Glutamatergic neuron (in vitro differentiated cells): ENCODE data around the gene GALNT12. TPM values are rescaled to one million over a fixed set of nuclear protein-coding genes. Genes with fewer than 3 reads are reported as not detected.
A peak's percentile ranks its signal among the peaks of the same experiment; 100 is the strongest.

Experiments used
- DNase-seq: peaks from one replicate; pipeline ENCODE4 v3.0.0; 2022
- H3K27ac Mint-ChIP-seq: one replicate; pipeline ENCODE4 v1.8.0; 2020; ENCODE audit warnings: mild to moderate bottlenecking, mixed read lengths, inconsistent platforms; ENCODE audit not compliant: unreplicated experiment
- H3K27me3 Mint-ChIP-seq: one replicate; pipeline ENCODE4 v1.8.0; 2020; ENCODE audit warnings: mild to moderate bottlenecking, moderate library complexity, mixed read lengths, inconsistent platforms; ENCODE audit not compliant: unreplicated experiment
- H3K36me3 Mint-ChIP-seq: one replicate; pipeline ENCODE4 v1.8.0; 2020; ENCODE audit warnings: mild to moderate bottlenecking, mixed read lengths, inconsistent platforms; ENCODE audit not compliant: unreplicated experiment
- H3K4me1 Mint-ChIP-seq: one replicate; pipeline ENCODE4 v1.8.0; 2020; ENCODE audit warnings: mild to moderate bottlenecking, low read depth, mixed read lengths, inconsistent platforms; ENCODE audit not compliant: unreplicated experiment
- H3K4me3 Mint-ChIP-seq: one replicate; pipeline ENCODE4 v1.8.0; 2020; ENCODE audit warnings: mild to moderate bottlenecking, mixed read lengths, inconsistent platforms; ENCODE audit not compliant: unreplicated experiment
- H3K9me3 Mint-ChIP-seq: one replicate; pipeline ENCODE4 v1.8.0; 2020; ENCODE audit warnings: mild to moderate bottlenecking, moderate library complexity, mixed read lengths, inconsistent platforms; ENCODE audit not compliant: unreplicated experiment
- total RNA-seq: library from RNA; stranded (reverse); fragmentation: NEBNext Ultra II Directional; extraction: Animal tissue kit (Norgen Biotek cat#: 25700); gene quantifications from one replicate; pipeline ENCODE4 v1.2.1, GENCODE V29; 2021; ENCODE audit not compliant: unreplicated experiment
- TF ChIP-seq, protein P1 (sequence below): fragments of 200-600 bp; sonication (generic); IDR thresholded peaks from one replicate; pipeline ENCODE4 v1.5.0; 2021; ENCODE audit not compliant: partially characterized antibody, unreplicated experiment

The GALNT12 gene
- total RNA-seq, 1 donor from 2014 or later: 2.7 TPM

DNA sequence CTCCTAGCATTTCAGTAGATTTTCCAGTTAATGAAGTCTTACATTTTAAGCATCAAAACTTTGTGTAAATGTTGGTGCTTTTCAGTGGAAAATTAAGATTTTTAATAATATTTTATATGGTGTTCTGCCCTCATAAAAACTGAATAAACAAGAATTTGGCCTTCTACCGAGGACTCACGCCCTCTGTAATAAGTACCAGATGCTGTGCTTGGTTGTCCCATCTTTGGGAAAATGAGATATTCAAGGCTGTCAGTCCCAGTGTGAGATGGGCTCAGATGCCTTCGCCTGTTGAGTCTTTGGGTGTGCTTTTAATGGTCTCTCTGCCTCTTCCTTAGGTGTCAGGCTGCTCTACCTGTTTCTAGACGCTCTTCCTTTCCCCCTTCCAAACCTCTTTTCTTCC is 28.7 kb downstream of the GALNT12 start:
- Mint-ChIP-seq H3K4me1 (peaks cover 18% of the 10 kb centered on the region), H3K27ac (no peak overlapping the region), H3K4me3 (no peak overlapping the region), H3K27me3 (peaks cover 6% of the 10 kb centered on the region), H3K9me3 (peaks cover 2% of the 10 kb centered on the region), H3K36me3 (no peaks in the 10 kb centered on the region)
- TF ChIP-seq, protein P1, sequence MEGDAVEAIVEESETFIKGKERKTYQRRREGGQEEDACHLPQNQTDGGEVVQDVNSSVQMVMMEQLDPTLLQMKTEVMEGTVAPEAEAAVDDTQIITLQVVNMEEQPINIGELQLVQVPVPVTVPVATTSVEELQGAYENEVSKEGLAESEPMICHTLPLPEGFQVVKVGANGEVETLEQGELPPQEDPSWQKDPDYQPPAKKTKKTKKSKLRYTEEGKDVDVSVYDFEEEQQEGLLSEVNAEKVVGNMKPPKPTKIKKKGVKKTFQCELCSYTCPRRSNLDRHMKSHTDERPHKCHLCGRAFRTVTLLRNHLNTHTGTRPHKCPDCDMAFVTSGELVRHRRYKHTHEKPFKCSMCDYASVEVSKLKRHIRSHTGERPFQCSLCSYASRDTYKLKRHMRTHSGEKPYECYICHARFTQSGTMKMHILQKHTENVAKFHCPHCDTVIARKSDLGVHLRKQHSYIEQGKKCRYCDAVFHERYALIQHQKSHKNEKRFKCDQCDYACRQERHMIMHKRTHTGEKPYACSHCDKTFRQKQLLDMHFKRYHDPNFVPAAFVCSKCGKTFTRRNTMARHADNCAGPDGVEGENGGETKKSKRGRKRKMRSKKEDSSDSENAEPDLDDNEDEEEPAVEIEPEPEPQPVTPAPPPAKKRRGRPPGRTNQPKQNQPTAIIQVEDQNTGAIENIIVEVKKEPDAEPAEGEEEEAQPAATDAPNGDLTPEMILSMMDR: no peak
- no peak for DNase-seq

GRCh38 chr9:98837516-98837915 is 30.0 kb downstream of the GALNT12 start:
- DNase-seq: no peak
- no peak overlapping the region for H3K27ac Mint-ChIP-seq

DNA sequence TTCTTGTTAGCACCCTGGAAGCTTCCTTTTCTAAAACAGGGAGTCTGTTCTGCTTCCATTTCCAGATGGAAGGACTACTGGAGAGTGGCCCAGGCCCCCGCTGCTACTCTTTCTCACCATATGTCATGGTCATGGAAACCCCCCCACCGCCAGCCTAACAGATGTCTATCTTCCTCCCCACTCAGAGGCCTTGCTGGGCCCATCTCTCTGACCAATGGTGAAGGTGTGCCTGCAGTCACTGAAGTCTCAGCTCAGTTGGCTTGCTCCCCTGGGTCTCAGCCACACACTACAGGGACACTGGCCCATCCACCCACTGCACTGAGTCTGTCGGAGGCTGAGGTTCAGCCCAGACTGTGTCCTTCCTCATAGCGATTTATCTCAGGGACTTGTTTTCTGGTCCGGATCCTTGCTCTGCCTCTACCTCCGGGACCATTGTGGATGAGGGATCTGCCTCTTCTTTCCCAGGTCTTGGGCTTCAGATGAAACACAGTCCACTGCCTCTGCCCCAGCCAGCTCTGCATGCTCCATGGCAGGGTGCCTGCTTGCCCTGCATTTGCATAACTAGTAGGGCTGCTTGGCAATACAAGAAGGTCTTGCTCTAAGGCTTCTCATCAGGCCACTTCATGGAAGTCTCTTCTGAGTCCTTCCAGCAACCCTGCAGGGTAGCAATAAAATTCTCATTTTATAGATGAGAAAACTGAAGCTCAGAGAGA is 30.8 kb downstream of the GALNT12 start:
- H3K4me1 Mint-ChIP-seq: peaks cover 18% of the 10 kb centered on the region
- H3K36me3 Mint-ChIP-seq: no peaks in the 10 kb centered on the region
- peaks cover 2% of the 10 kb centered on the region for H3K9me3 Mint-ChIP-seq
- no peak for DNase-seq
- peak overlapping the region; percentile 60 for H3K27ac Mint-ChIP-seq
- peak overlapping the region; percentile 17 for H3K4me3 Mint-ChIP-seq
- peaks cover 4% of the 10 kb centered on the region for H3K27me3 Mint-ChIP-seq
- TF ChIP-seq, protein P1: no peak

More at GRCh38 chr9:98837516-98837915, 30.0 kb downstream of the GALNT12 start:
- peaks cover 18% of the 10 kb centered on the region for H3K4me1 Mint-ChIP-seq
- peaks cover 2% of the 10 kb centered on the region for H3K9me3 Mint-ChIP-seq
- no peaks in the 10 kb centered on the region for H3K36me3 Mint-ChIP-seq
- H3K4me3 Mint-ChIP-seq: no peak overlapping the region
- peaks cover 6% of the 10 kb centered on the region for H3K27me3 Mint-ChIP-seq
- TF ChIP-seq, protein P1: no peak

DNA sequence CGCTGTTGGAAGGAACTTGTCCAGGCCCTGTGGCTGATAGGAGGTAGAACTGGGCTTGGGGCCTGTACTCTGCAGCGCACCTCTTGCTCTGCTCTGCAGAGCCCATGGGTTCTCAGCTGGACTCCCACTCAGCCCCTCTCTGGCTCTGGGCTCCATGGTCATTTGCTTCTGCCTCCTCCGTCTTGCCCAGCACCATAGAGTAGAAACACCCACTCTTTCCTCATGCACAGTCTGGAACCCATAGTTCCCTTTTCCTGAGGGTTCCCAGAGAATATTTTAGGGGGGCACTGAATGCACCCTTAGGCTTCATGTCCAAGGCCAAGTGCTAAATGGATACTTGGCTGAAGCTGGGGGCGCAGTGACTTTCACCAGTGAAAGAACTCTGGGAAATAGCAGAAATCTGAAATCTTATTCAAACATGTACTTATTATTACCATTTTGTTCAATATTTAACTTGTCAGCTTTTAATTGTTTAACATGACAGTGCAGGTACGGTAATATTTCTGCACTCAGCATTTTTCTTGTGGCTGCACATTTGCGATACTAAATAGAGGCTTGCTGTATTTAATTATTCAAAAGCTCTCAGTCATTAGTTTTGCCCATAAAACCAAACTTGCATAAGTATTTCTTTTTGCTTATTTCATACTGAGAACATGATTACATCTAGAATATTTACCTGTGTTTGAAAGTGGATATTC is 31.5 kb downstream of the GALNT12 start:
- TF ChIP-seq, protein P1: no peak
- Mint-ChIP-seq H3K36me3 (no peaks in the 10 kb centered on the region), H3K4me1 (peaks cover 18% of the 10 kb centered on the region), H3K4me3 (no peak overlapping the region), H3K27me3 (peaks cover 2% of the 10 kb centered on the region), H3K27ac (no peak overlapping the region), H3K9me3 (peaks cover 2% of the 10 kb centered on the region)
- no peak for DNase-seq

- TF ChIP-seq, protein P1: no peak
- no peaks in the 10 kb centered on the region for H3K36me3 Mint-ChIP-seq
- peaks cover 18% of the 10 kb centered on the region for H3K4me1 Mint-ChIP-seq
- H3K9me3 Mint-ChIP-seq: peaks cover 2% of the 10 kb centered on the region
- no peak overlapping the region for H3K4me3 Mint-ChIP-seq
- H3K27ac Mint-ChIP-seq: no peak overlapping the region
- peaks cover under 1% of the 10 kb centered on the region for H3K27me3 Mint-ChIP-seq
- DNase-seq: no peak
Measured at GRCh38 chr9:98839724-98840123, 32.3 kb downstream of the GALNT12 start.
